GM18499 (cell line): Measurements from ENCODE around the gene CPSF4L.

Experiments
- ATAC-seq: cut with Tn5 transposase; IDR thresholded peaks from one replicate; pipeline ENCODE4 v1.9.1; 2021; ENCODE audit warnings: moderate number of reproducible peaks; ENCODE audit not compliant: insufficient read depth, unreplicated experiment

CPSF4L gene

DNA sequence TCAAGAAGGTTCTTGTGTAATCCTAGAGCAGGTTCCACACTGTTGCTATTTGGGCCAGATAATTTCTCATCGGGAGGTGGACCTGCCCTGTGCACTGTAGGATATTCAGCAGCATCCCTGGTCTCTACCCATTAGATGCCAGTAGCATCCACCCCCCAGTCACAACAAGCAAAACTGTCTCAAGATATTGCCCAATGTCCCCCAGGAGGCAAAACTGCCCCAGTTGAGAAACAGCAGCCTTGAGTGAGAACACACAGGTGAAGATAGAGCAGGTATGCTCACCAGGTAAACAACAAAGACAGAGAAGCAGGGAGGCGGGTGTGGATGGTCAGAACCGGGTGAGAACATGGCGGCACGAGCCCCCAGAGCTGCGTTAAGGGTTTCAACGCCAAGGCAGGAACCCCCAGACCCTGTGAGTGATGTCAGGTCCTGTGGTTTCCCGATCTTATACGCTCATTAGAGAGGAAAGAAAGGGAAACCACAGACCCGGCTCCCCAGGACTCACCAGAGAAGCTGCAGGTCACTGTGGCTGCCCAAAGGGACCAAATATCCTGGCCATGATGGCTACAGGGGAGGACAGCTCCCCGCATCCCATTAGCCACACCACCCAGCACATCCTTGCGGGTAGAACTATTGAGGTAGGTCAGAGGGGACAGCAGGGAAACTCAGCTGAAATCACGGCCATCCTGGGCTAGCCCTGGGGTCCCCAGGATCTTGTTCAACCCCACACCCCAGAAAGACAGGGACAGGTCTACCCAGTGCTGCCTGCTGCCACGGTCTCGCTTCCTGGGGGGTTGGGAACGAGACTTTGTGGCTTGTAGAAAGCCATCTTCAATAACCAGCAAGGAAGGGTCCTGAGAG lies 28.9 kb upstream of the CPSF4L start:
- ATAC-seq: peak; percentile 13

DNA sequence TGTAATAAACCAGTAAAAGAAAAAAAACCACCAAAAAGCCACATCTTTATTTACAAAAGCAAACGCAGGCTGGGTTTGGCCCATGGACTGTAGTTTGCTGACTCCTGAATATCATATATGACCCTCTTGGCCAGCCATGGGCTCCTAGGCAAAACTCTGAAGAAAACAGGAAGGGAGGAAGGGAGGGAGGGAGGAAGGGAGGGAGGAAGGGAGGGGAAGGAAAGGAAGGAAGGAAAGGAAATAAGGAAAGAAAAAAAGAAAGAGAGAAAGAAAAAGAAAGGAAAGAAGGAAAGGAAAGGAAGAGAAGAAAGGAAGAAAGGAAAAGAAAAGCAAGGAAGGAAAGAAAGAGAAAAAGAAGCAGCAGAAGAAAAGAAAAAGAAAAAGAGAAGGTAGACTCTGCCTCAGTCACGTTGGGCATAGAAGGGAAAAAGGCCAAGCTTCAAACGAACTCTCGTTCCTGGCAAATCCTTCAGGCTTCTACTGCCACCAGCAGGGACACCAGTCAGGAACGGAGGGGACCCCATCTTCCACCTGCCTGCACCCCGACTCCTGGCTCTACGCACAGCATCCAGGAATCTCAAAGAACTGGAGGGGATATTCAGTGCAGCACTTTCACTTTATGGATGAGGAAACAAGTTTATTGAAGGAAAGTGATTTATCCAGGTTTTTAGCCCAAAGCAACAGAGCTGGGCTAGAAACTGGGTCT lies 28.0 kb upstream of the CPSF4L start:
- no peak for ATAC-seq

- no peak for ATAC-seq
Observed at GRCh38 chr17:73288534-73289302, 27.0 kb upstream of the CPSF4L start.

GRCh38 chr17:73286863-73287296 lies 25.2 kb upstream of the CPSF4L start:
- no peak for ATAC-seq

GRCh38 chr17:73285916-73286862 lies 24.5 kb upstream of the CPSF4L start:
- no peak for ATAC-seq

DNA sequence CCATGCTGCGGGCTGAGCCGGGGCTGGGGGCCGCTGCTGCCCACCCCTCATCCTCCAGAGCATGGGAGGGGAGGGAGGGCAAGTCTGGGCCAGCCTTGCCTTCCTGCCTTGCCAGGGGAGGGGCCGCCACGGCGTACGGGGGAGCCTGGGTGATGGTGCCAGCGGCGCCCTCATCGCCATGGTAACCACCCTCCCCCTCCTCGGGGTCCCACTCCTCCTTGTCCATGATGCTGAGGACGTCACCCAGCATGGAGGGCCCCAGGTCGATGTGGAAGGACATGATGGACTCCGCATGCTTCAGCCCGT lies 23.9 kb upstream of the CPSF4L start:
- no peak for ATAC-seq

DNA sequence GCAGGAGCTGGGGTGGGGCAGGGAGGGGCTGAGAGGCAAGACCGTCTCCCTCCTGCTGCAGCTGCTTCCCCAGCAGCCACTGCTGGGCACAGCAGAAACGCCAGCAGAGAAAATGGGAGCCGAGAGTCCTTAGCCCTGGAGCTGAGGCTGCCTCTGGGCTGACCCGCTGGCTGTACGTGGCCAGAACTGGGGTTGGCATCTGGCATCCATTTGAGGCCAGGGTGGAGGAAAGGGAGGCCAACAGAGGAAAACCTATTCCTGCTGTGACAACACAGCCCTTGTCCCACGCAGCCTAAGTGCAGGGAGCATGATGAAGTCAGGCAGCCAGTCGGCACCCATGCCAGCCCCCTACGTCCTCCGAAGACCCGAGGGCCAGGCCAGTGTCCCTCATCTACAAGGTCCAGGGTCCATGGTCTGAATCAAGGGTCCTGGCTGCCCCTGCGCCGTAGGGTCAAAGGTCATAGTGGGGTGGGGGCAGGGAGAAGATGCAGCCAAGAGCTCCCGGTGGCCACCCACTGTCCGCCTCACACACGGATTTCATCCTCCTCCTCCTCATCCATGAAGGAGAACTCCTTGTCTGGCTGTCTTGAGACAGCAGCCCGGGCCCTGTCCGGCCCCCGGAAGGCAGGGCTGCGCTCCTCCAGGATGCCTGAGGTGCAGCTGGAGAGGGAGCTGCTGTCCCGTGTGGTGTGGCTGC lies 23.4 kb upstream of the CPSF4L start:
- no peak for ATAC-seq

DNA sequence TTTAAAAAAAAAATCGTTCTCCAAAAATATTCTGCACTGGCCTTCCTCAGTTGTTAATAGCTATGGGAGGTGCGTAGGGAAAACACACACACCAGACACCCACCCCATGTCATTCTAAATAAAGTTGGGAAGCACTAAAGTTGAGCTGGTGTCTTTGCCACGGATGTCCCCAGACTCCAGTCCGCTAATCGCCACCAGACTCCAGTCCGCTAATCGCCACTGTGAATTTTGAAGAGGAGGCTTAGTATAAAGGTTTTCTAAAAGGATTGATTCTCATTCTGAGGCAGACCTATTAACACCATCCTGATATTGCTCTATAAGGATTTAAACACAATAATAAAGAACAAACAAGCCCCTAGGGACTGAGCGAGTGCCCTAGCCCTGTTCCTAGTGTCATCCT lies 22.7 kb upstream of the CPSF4L start:
- no peak for ATAC-seq

DNA sequence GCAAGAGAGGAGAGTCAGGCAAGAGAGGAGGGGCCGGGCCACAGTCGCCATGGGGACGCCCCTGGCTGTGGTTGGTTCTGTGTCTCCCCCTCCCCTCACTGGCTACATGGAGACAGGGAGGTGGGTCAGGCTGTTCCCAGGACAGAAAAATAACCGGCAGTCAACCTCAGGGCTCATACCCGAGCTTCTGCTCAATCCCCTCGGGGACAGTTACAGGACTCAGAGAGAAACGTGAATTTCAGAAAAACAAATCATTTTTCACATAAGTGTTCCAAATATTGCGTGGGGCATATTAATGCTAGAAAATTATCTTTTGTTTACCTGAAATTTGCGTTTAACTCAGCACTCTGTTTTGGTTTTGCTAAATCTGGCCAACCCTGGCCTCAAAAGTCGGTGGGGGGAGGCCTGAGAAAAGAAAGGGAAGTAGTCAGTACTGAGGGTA lies 22.2 kb upstream of the CPSF4L start:
- no peak for ATAC-seq

GRCh38 chr17:73283250-73283649 lies 21.6 kb upstream of the CPSF4L start:
- no peak for ATAC-seq

GRCh38 chr17:73282629-73283028 lies 20.9 kb upstream of the CPSF4L start:
- no peak for ATAC-seq

GRCh38 chr17:73281928-73282327 lies 20.2 kb upstream of the CPSF4L start:
- ATAC-seq: peak; percentile 82

DNA sequence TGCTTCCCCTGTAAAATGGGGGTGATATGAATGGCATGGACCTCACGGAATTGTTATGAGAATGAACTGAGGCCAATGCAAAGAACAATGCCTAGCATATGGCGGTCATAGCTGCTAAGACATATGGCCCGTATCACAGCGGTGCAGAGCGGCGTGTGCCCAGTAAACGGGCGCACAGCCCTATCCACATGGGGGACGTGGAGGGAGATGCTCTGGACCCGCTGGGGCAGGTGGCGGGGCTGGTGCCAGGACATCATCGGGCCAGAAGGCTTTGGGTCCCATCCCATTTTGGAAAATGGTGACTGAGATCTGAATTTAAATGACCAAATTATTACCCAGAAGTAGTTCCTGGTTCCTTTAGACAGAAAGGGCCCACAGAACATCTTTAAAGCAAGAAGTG lies 18.5 kb upstream of the CPSF4L start:
- ATAC-seq: no peak

- ATAC-seq: no peak
Observed at GRCh38 chr17:73279704-73280103, 18.0 kb upstream of the CPSF4L start.

GRCh38 chr17:73278465-73279453 lies 17.1 kb upstream of the CPSF4L start:
- ATAC-seq: no peak

DNA sequence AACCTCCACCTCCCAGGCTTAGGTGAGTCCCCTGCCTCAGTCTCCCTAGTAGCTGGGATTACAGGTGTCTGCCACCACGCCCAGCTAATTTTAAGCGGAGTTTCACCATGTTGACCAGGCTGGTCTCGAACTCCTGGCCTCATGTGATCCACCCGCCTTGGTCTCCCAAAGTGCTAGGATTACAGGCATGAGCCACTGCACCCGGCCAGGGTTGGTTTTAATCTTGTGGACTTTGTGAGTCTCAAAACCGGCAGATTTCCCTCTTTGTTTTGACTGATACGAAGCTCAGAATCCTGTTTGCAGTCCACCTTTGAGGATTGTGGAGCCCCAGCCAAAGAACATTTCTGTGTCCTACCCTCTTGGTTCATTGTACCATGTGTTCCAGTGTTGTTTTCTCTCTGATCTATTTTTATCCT lies 16.4 kb upstream of the CPSF4L start:
- ATAC-seq: no peak

GRCh38 chr17:73274490-73274889 lies 12.8 kb upstream of the CPSF4L start:
- ATAC-seq: no peak

- ATAC-seq: no peak
Observed at GRCh38 chr17:73272906-73273218, 11.2 kb upstream of the CPSF4L start.
